ENCODE data around the gene APOL2.

GRCh38 chr22:36180928-36181327 lies 58.4 kb downstream of the APOL2 start:
- TF ChIP-seq POLR2AphosphoS5 (IDR thresholded peaks at IDR 0.05; ENCODE audit: low read length) (no peak), SMC3 (IDR thresholded peaks at IDR 0.05; ENCODE audit: borderline replicate concordance, low read length) (no peak), EZH2 (IDR thresholded peaks at IDR 0.05; ENCODE audit: borderline replicate concordance, control insufficient read depth, low read depth, low read length) (no peak), IRF4 (IDR thresholded peaks at IDR 0.05; ENCODE audit: low read depth, low read length) (no peak), KLF5 (IDR thresholded peaks at IDR 0.05; ENCODE audit: partially characterized antibody) (no peak), CTCF (IDR thresholded peaks at IDR 0.05 in 2 of 3, conservative IDR thresholded peaks at IDR 0.05 in 1 of 3; ENCODE audit: control insufficient read depth in 2 of 3, extremely low read depth in 1 of 3, insufficient read depth in 1 of 3, low read depth in 3 of 3, low read length in 3 of 3) (no peak), CREB1 (IDR thresholded peaks at IDR 0.05; ENCODE audit: low read depth) (no peak)
